GM19452 (cell line): ENCODE data around the gene GUCD1.
A peak's percentile ranks its signal among the peaks of the same experiment; 100 is the strongest.
"Not testable (repeated sequence)": the region's sequence is repeated elsewhere in the genome, so short reads cannot be mapped to it uniquely, and the experiment has no call there.

ENCODE experiments used
- ATAC-seq: cut with Tn5 transposase; IDR thresholded peaks from one replicate; pipeline ENCODE4 v1.9.1; 2021; ENCODE audit not compliant: unreplicated experiment

GUCD1 gene

DNA sequence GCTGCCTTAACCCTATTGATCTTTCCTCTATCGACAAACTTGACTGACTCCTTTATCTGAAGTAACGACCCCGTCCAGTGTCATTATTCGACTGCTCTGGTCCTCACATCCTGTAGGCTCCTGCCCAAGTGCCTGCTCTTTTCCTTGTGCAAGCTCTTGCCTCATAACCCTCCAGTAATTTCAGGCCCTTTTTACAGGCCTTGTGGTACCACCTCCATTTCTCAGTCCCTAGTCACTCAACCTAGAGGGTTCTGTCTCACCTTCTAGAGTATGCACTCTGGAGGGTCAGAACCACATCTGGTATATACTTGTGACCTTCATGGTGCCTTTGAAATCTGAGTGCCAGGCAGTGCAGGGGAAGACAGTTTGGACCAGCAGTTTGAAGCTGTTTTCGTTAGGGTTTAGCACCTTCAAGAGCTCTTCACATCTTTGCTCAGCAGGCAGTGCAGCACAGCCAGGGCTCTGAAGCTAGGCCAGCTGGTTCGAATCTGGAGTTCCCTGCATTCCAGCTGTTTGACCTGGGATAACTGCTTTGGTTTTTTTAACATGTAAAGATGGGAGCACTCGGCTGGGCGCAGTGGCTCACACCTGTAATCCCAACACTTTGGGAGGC is 12.1 kb upstream of the GUCD1 start:
- ATAC-seq = no peak

GRCh38 chr22:24565077-24565476 is 10.1 kb upstream of the GUCD1 start:
- no peak for ATAC-seq

DNA sequence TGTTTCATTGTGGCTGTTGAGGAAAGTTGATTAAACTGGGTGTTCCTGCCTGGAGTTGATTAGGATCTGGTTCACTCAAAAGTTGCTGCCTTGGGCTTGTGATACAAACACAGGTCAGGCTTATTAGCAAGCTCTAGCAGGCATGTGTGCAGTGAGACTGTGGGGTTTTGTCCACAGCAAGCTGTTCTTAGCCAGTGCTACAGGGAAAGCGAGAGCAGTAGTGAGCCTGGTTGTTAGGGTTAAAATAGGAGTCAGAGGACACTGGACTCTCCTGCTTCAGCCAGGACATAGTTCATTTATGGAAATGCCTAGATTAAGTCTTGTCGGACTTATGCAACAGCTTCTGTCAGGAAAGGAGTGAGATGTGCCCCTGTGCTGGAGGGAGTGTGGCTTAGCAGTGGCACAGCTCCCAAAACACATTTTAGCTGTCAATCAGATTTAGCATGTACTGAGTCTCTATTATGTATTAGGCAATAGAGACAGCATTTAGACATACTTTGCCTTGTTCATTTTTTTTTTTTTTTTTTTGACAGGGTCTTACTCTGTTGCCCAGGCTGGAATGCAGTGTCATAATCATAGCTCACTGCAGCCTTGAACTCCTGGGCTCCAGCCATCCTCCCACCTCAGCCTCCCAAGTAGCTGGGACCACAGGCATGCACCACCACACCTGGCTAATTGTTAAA is 9.6 kb upstream of the GUCD1 start:
- ATAC-seq = no peak

DNA sequence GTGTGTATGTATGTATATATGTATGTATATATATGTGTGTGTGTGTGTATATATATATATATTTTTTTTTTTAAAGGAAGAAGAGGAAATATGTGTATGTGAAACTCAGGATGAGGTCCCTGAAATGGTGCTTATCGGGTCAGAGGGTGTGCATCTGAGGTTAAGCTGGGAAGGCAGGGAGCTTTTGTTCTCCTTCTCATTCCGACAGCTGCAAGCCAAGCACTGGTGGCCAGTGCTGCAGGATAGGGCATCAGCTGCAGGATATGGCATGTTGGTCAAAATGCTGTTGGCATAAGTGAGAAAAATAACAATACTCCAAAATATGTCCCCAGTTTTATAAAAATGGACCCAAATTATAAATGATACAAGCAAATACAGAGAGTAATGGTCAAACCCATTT is 8.3 kb upstream of the GUCD1 start:
- ATAC-seq = no peak

GRCh38 chr22:24559471-24559870 is 4.5 kb upstream of the GUCD1 start:
- ATAC-seq = no peak

GRCh38 chr22:24555165-24556039 is 464 bp upstream of the GUCD1 start, which contains the start of gene SNRPD3:
SNRPD3 (plus strand) TSS chr22:24555999; CDS start chr22:24557675, 1,676 bp downstream.
- ATAC-seq = peak; percentile 64

GRCh38 chr22:24553597-24554312 is 1.2 kb downstream of the GUCD1 start:
- no peak for ATAC-seq

DNA sequence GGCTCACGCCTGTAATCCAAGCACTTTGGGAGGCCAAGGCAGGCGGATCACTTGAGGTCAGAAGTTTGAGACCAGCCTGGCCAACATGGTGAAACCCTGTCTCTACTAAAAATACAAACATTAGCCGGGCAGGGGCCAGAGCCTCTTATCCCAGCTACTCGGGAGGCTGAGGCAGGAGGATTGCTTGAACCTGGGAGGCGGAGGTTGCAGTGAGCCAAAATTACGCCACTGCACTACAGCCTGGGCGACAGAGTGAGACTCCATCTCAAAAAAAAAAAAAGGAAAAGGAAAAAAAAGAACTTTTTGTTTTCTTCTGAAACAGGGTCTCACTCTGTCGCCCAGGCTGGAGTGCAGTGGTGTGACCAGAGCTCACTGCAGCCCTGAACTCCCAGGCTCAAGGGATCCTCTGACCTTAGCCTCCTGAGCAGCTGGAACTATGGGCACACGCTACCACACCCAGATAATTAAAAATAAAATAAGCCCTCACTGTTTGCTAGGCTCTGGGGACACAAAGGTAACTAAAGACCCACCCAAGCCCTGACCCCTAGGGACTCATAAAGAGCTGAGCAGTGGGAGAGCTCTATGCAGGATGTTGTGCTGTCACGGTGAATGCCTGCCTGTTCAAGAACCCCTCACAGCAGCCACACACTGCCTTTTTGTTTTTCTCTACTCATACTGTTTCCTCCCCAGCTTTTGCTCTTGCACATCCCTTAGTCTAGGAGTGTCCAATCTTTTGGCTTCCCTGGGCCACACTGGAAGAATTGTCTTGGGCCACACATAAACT is 2.2 kb downstream of the GUCD1 start:
- not testable (repeated sequence) for ATAC-seq

GRCh38 chr22:24550902-24551435 is 4.0 kb downstream of the GUCD1 start:
- ATAC-seq = no peak

DNA sequence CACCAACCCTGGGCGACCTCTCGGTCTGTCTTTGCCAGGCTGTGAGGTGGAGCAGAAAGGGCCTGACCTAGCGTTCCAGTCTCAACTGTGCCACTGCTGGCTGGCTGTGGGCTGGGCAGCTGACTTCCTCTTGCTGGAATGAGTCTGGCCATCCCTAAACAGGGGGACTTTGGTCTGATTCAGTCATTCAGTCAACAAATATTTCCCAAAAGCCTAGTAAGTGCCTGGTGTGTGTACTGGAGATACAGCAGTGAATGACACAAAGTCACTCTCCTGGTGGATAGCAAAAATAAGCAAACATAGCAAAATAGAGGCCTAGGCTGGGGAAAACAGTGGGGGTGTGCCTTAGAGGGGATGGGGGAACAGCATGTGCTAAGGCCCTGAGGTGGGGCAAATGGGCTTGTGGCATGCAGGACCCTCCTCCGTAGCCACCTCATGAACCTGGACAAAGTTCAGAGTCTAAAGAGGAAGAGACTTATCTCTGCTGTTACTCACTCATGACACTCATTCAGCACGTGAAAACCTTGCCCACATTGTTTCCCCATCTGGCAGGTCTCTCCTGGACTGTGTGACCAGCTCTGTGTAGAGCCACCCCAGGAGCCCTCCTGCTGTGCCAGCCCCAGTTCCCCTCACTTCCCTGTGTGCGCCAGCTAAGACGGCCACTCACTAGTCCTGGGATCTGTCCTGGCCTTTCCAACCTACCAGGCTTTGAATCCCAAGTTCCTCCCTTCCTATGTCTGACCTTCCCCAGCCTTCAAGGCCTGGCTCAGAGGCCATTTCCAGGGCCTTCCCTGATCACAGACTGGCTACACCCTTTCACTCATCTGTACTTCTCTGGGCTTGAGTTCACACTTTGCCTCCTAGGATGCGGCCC is 4.7 kb downstream of the GUCD1 start:
- no peak for ATAC-seq

DNA sequence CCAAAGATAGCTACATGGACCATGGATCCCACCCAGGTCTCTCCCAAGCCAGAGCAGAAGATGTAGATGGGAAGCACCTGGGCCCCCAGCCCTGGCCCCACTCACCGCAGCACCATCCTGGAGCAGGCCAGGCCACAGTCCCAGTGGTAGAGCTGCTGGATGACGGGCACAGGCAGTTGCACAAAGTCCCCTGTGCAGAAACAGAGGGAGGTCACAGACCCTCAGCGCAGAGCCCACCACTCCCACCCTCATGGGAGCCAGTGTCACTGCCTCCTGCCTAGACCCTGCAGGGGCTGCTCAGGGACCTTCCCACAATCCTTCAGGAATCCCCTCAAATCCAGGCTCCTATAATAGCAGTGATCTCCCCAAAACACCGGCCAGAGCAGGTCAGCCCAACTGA is 6.1 kb downstream of the GUCD1 start:
- no peak for ATAC-seq

- ATAC-seq = no peak
These were observed 11.2 kb downstream of the GUCD1 start for GRCh38 chr22:24543679-24544243.

DNA sequence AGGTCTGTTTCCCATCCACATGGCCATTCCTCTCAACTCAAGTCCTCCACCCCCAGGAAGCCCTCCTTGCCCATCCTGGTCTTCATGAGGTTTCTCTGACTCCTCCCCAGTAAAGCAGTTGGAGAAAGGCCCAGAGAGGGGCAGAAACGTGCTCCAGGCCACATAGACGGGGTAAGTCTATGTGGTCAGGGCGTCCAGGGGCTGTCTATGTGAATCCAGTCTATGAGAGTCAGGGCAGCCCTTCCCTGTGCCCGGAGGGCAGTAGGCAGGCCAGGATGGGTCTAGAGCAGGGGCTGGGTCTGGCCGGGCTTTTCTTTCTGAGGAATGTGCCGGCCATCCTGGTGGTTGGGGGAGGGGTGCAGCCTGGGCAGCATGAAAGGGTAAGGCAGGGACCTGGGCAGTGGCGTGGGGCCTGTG is 11.7 kb downstream of the GUCD1 start:
- ATAC-seq = no peak

DNA sequence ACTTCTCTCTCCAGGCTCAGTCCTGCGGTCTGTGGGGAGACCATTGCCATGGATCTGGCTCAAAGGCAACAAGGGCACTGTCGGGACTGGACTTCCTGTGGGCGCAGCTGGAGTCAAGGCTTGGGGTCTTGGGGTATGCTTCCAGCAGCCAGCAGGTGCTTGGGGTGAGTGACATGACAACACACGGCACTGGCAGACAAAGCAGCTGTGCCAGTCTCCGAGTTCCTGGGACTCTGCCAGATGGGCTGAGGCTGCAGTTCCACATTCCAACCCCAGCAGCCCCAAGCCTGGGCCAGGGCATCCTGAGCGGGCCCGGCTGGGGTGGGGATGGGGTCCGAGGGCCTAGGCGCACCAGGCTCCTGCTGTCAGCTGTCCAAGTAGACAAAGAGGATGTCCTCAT is 12.3 kb downstream of the GUCD1 start:
- ATAC-seq = no peak

GRCh38 chr22:24541681-24542515 is 13.0 kb downstream of the GUCD1 start:
- ATAC-seq = no peak

DNA sequence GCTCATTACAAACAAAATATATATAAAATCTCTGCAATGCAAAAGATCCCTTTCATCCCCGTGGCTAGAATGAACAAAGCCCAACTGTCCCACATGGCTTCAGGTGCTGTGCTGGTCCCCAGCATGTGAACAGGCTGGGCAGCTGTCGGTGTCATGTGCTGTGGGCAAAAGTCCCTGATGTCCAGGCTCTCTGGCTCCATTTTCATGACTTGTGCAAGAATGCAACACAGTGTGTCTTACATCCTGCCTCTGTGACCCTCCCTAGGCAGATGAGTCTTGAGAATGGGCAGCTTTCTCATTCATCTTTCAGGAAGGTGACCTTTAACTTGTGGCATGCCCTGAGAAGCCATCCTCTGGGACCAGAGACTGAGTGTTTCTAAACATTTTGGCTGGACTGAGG is 14.5 kb downstream of the GUCD1 start:
- ATAC-seq = no peak

GRCh38 chr22:24536089-24536488 is 18.8 kb downstream of the GUCD1 start:
- ATAC-seq = no peak

GRCh38 chr22:24535348-24535747 is 19.6 kb downstream of the GUCD1 start:
- no peak for ATAC-seq
